HG02678 (cell line): ENCODE data around the gene FAM20A.

Experiments used
- ATAC-seq: cut with Tn5 transposase; IDR thresholded peaks from one replicate; pipeline ENCODE4 v1.9.1; 2021; ENCODE audit warnings: mild to moderate bottlenecking, moderate library complexity; ENCODE audit not compliant: unreplicated experiment

Gene FAM20A

GRCh38 chr17:68600931-68601564, at the start of gene FAM20A:
FAM20A (minus strand) TSS chr17:68601367; CDS start chr17:68600666, 701 bp downstream.
- no peak for ATAC-seq

GRCh38 chr17:68649324-68649723, 48.2 kb upstream of the FAM20A start:
- ATAC-seq, result no peak

- ATAC-seq, result no peak
Observed at GRCh38 chr17:68646626-68647526, 45.7 kb upstream of the FAM20A start.

GRCh38 chr17:68642118-68642412, 40.9 kb upstream of the FAM20A start:
- no peak for ATAC-seq

GRCh38 chr17:68641276-68642117, 40.3 kb upstream of the FAM20A start:
- no peak for ATAC-seq

- no peak for ATAC-seq
Observed at GRCh38 chr17:68640242-68640989, 39.2 kb upstream of the FAM20A start.

- no peak for ATAC-seq
Observed at GRCh38 chr17:68634345-68634876, 33.2 kb upstream of the FAM20A start.

GRCh38 chr17:68628576-68628957, 27.4 kb upstream of the FAM20A start:
- ATAC-seq, result no peak

GRCh38 chr17:68627956-68628575, 26.9 kb upstream of the FAM20A start:
- ATAC-seq, result no peak

GRCh38 chr17:68624381-68624780, 23.2 kb upstream of the FAM20A start:
- ATAC-seq, result no peak

GRCh38 chr17:68623811-68624210, 22.6 kb upstream of the FAM20A start:
- ATAC-seq, result no peak

- ATAC-seq, result no peak
Observed at GRCh38 chr17:68622423-68622822, 21.3 kb upstream of the FAM20A start.

GRCh38 chr17:68621065-68621464, 19.9 kb upstream of the FAM20A start:
- no peak for ATAC-seq

- no peak for ATAC-seq
Observed at GRCh38 chr17:68616334-68616733, 15.2 kb upstream of the FAM20A start.

GRCh38 chr17:68614718-68615117, 13.6 kb upstream of the FAM20A start:
- no peak for ATAC-seq

- no peak for ATAC-seq
Observed at GRCh38 chr17:68613739-68614298, 12.7 kb upstream of the FAM20A start.

- no peak for ATAC-seq
Observed at GRCh38 chr17:68612923-68613292, 11.7 kb upstream of the FAM20A start.

GRCh38 chr17:68612209-68612922, 11.2 kb upstream of the FAM20A start:
- no peak for ATAC-seq
